GM12878 (cell line): ENCODE data around the gene NECTIN1. TPM values are rescaled to one million over a fixed set of nuclear protein-coding genes. Genes with fewer than 3 reads are reported as not detected.

Experiments used
- ATAC-seq: fragments of 200-7000 bp; cut with Tn5 transposase; 3 replicates; pipeline ENCODE4 v1.9.1; 2020; ENCODE audit warnings: mild to moderate bottlenecking, moderate library complexity
- BruUV-seq: library from RNA; stranded (reverse); fragments of 400-500 nt; replicated peaks from 2 replicates; lab custom pipeline; 2021; lab: Mats Ljungman, UMichigan
- CTCF ChIA-PET: fragments of 300-600 bp; sonication (Branson Sonifier 250); formaldehyde crosslinking; extraction: SDS; loops from one replicate; lab custom pipeline; 2021; ENCODE audit warnings: inconsistent platforms; lab: Yijun Ruan, JAX
- POLR2A ChIA-PET: fragments of 350-600 bp; formaldehyde crosslinking; extraction: SDS; loops from one replicate; lab custom pipeline; 2021; ENCODE audit warnings: inconsistent platforms; lab: Charles Lee
- RAD21 ChIA-PET: fragments of 300-600 bp; sonication (Branson Sonifier 250); formaldehyde crosslinking; loops from one replicate; lab custom pipeline; 2023; ENCODE audit warnings: antibody characterized with exemption; ENCODE audit not compliant: unreplicated experiment; lab: Charles Lee
- SMC1A ChIA-PET: fragments of 300-600 bp; sonication (Branson Sonifier 250); formaldehyde crosslinking; loops from one replicate; lab custom pipeline; 2023; ENCODE audit not compliant: unreplicated experiment, uncharacterized antibody; lab: Charles Lee
- DNase-seq: peaks from one replicate; pipeline ENCODE4 v3.0.0-alpha.2; 2011; ENCODE audit warnings: low read depth, low spot score
- FAIRE-seq: peaks from 3 replicates; lab custom pipeline; 2011; peaks lifted over from hg19 to GRCh38; lab: Jason Lieb, UNC
- H2AFZ ChIP-seq: 2 replicates; pipeline ENCODE4 v1.6.0; 2011; ENCODE audit warnings: low read depth, low read length, control low read depth; ENCODE audit not compliant: control insufficient read depth
- H3K27ac ChIP-seq: 2 replicates; pipeline ENCODE4 v1.5.1; 2011; ENCODE audit warnings: control low read depth; ENCODE audit not compliant: control insufficient read depth, insufficient read depth
- H3K27me3 ChIP-seq, 2 experiments: replicated peaks in 1 of 2; 2 replicates each; pipeline versions ENCODE4 v1.6.0 to v1.6.1; 2011; ENCODE audit warnings: low read length in 1 of 2; ENCODE audit not compliant: control insufficient read depth in 2 of 2, insufficient read depth in 2 of 2
- H3K36me3 ChIP-seq, 2 experiments: 2 replicates each; pipeline ENCODE4 v1.5.1; 2011; ENCODE audit warnings: low read length in 1 of 2; ENCODE audit not compliant: control insufficient read depth in 2 of 2, insufficient read depth in 2 of 2
- H3K4me1 ChIP-seq: 2 replicates; pipeline ENCODE4 v1.6.1; 2011; ENCODE audit warnings: mild to moderate bottlenecking, low read length, moderate library complexity, mixed read lengths; ENCODE audit not compliant: control insufficient read depth, insufficient read depth
- H3K4me2 ChIP-seq: 2 replicates; pipeline ENCODE4 v1.6.0; 2011; ENCODE audit warnings: control low read depth; ENCODE audit not compliant: control insufficient read depth, insufficient read depth
- H3K4me3 ChIP-seq: fragments of 200-600 bp; sonication (generic); 2 replicates; pipeline ENCODE4 v1.5.1; 2016
- H3K79me2 ChIP-seq: 2 replicates; pipeline ENCODE4 v1.6.0; 2011; ENCODE audit warnings: low read length; ENCODE audit not compliant: control insufficient read depth, insufficient read depth
- H3K9ac ChIP-seq: 2 replicates; pipeline ENCODE4 v1.8.0; 2011; ENCODE audit warnings: low read length, control low read depth, mixed read lengths; ENCODE audit not compliant: control insufficient read depth, insufficient read depth
- H3K9me3 ChIP-seq: replicated peaks from 3 replicates; pipeline ENCODE4 v1.5.1; 2011; ENCODE audit warnings: mild to moderate bottlenecking, low read length; ENCODE audit not compliant: control insufficient read depth, insufficient read depth
- H4K20me1 ChIP-seq: 2 replicates; pipeline ENCODE4 v1.6.0; 2011; ENCODE audit not compliant: control insufficient read depth, insufficient read depth
- GABPA ChIP-seq: IDR thresholded peaks from 2 replicates; pipeline ENCODE4 v1.6.1; 2014; ENCODE audit warnings: antibody characterized with exemption, low read depth, mild to moderate bottlenecking, inconsistent platforms
- SIN3A ChIP-seq: IDR thresholded peaks from 2 replicates; pipeline ENCODE4 v1.6.1; 2012; ENCODE audit warnings: low read depth, low read length, improper control_type of control experiment
- SMARCA5 ChIP-seq: fragments of 450-650 bp; IDR thresholded peaks from 2 replicates; pipeline ENCODE4 v1.6.1; 2017; ENCODE audit warnings: mild to moderate bottlenecking
- YBX1 ChIP-seq: fragments of 450-650 bp; IDR thresholded peaks from 2 replicates; pipeline ENCODE4 v1.6.1; 2016; ENCODE audit warnings: antibody characterized with exemption
- WGBS: methylation state at CpG from one replicate; pipeline ENCODE4 v1.1.6; 2016; ENCODE audit warnings: low lambda C conversion rate; ENCODE audit not compliant: insufficient replicate concordance, insufficient coverage; ENCODE audit errors: missing lambda C conversion rate; 5-methylcytosine and 5-hydroxymethylcytosine counted together
- in situ Hi-C: fragments of 300-500 bp; cut with MboI; formaldehyde crosslinking; loops from 9 replicates; pipeline ENCODE4 v1.14.3; 2018; ENCODE audit warnings: mixed read lengths
- intact Hi-C: fragments of 100-400 bp; cut with micrococcal nuclease; formaldehyde crosslinking; loops from one replicate; pipeline ENCODE4 v1.14.2; 2022; ENCODE audit not compliant: unreplicated experiment
- polyA plus RNA-seq, 11 experiments: library from polyadenylated mRNA; depleted of rRNA in 4 of 11; unstranded in 6 of 11; stranded (reverse) in 5 of 11; fragments of >200 nt; fragmentation: Nextera tagmentation in 4 of 11; fragmentation: Illumina TruSeq in 1 of 11; extraction: Ambion mirVana in 4 of 11; extraction: Trizol in 1 of 11; gene quantifications; 1 replicate in 1 of 11; 2 replicates in 10 of 11; pipeline versions ENCODE4 v1.2.1 to v1.2.3, GENCODE V29; 2011 to 2016; ENCODE audit warnings: inconsistent platforms in 2 of 11, missing spikeins in 2 of 11, low read depth in 1 of 11
- total RNA-seq, 4 experiments: library from RNA; depleted of rRNA in 3 of 4; stranded (reverse); fragments of >200 nt in 3 of 4; fragmentation: Illumina TruSeq in 1 of 4; extraction: Trizol in 1 of 4; gene quantifications; 2 replicates each; pipeline versions ENCODE4 v1.2.1 to v1.2.3, GENCODE V29; 2013 to 2021
- TF ChIP-seq, protein P1 (sequence below): IDR thresholded peaks from 2 replicates; pipeline ENCODE4 v1.6.1; 2012; ENCODE audit warnings: improper control_type of control experiment, low read depth, low read length; ENCODE audit not compliant: insufficient replicate concordance
- TF ChIP-seq, protein P2 (sequence below): fragments of 450-650 bp; formaldehyde crosslinking; IDR thresholded peaks from 2 replicates; pipeline ENCODE4 v1.4.0; 2020; ENCODE audit warnings: mild to moderate bottlenecking, moderate library complexity

Gene NECTIN1
- total and polyA plus RNA-seq, 10 of the 15 experiments (the other 5 are each of a cell fraction or from before 2014, with no cell fraction given): 0.97 to 9.2 (median 2.3) TPM

DNA sequence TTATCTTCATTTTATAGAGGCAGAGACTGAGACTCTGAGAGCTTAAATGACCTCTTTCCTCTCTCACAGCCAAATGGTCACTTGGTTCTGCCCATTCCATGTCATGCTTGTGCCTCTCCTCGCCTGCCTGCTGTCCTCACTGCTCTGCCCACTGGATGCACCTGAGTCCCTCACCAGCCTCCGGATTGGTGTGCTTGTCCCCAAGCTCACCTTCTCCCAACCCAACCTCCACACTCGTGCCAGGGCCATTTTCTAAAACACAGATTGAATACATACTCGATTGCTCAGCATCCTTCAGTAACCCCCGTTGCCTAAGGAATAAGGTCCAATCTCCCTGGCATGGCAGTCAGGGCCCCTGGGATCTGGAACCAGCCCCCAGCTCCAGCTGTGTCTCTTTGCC is 28.4 kb upstream of the NECTIN1 start (continued):
- TF ChIP-seq, protein P1, sequence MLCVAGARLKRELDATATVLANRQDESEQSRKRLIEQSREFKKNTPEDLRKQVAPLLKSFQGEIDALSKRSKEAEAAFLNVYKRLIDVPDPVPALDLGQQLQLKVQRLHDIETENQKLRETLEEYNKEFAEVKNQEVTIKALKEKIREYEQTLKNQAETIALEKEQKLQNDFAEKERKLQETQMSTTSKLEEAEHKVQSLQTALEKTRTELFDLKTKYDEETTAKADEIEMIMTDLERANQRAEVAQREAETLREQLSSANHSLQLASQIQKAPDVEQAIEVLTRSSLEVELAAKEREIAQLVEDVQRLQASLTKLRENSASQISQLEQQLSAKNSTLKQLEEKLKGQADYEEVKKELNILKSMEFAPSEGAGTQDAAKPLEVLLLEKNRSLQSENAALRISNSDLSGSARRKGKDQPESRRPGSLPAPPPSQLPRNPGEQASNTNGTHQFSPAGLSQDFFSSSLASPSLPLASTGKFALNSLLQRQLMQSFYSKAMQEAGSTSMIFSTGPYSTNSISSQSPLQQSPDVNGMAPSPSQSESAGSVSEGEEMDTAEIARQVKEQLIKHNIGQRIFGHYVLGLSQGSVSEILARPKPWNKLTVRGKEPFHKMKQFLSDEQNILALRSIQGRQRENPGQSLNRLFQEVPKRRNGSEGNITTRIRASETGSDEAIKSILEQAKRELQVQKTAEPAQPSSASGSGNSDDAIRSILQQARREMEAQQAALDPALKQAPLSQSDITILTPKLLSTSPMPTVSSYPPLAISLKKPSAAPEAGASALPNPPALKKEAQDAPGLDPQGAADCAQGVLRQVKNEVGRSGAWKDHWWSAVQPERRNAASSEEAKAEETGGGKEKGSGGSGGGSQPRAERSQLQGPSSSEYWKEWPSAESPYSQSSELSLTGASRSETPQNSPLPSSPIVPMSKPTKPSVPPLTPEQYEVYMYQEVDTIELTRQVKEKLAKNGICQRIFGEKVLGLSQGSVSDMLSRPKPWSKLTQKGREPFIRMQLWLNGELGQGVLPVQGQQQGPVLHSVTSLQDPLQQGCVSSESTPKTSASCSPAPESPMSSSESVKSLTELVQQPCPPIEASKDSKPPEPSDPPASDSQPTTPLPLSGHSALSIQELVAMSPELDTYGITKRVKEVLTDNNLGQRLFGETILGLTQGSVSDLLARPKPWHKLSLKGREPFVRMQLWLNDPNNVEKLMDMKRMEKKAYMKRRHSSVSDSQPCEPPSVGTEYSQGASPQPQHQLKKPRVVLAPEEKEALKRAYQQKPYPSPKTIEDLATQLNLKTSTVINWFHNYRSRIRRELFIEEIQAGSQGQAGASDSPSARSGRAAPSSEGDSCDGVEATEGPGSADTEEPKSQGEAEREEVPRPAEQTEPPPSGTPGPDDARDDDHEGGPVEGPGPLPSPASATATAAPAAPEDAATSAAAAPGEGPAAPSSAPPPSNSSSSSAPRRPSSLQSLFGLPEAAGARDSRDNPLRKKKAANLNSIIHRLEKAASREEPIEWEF: no peak

DNA sequence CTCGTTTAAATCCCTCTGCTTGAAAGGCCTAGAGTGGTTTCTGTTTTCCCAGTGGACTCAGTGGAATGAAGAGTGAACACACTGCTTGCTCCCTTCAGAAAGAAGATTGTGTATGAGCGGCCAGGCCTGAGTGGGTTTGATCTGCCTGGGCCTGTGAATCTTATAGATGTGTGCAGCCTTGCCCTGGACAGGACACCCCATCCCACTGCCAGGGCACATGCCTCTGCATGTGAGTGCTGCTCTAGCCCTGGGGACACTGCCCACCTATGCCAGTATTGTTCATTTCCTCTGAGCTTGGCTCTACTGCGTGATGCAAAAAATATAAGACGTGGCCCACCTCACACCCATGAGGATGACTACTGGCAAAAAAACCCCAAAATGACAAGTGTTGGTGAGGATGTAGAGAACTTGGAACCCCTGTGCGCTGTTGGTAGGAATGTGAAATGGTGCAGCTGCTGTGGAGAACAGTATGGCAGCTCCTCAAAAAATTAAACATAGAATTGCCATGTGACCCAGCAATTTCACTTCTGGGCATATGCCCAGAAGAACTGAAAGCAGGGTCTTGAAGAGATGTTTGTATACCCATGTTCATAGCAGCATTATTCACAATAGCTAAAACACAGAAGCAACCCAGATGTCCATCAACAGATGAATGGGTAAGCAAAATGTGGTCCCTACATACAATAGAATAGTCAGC is 27.3 kb upstream of the NECTIN1 start:
- H3K9ac ChIP-seq: no peak overlapping the region
- no peaks in the 10 kb centered on the region for H4K20me1 ChIP-seq
- POLR2A ChIA-PET: no interaction called here
- intact Hi-C loops (no loop called here), in situ Hi-C loops (no loop called here)
- no peak overlapping the region for H3K27ac ChIP-seq
- no peak for TF ChIP-seq SMARCA5
- no peak for TF ChIP-seq GABPA
- TF ChIP-seq, protein P2, sequence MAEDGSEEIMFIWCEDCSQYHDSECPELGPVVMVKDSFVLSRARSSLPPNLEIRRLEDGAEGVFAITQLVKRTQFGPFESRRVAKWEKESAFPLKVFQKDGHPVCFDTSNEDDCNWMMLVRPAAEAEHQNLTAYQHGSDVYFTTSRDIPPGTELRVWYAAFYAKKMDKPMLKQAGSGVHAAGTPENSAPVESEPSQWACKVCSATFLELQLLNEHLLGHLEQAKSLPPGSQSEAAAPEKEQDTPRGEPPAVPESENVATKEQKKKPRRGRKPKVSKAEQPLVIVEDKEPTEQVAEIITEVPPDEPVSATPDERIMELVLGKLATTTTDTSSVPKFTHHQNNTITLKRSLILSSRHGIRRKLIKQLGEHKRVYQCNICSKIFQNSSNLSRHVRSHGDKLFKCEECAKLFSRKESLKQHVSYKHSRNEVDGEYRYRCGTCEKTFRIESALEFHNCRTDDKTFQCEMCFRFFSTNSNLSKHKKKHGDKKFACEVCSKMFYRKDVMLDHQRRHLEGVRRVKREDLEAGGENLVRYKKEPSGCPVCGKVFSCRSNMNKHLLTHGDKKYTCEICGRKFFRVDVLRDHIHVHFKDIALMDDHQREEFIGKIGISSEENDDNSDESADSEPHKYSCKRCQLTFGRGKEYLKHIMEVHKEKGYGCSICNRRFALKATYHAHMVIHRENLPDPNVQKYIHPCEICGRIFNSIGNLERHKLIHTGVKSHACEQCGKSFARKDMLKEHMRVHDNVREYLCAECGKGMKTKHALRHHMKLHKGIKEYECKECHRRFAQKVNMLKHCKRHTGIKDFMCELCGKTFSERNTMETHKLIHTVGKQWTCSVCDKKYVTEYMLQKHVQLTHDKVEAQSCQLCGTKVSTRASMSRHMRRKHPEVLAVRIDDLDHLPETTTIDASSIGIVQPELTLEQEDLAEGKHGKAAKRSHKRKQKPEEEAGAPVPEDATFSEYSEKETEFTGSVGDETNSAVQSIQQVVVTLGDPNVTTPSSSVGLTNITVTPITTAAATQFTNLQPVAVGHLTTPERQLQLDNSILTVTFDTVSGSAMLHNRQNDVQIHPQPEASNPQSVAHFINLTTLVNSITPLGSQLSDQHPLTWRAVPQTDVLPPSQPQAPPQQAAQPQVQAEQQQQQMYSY (CRISPR knock-in tag): no peak
- no peak for TF ChIP-seq YBX1
- TF ChIP-seq SIN3A: 0 out of 2 replicates have a peak, but pooled peaks have one; percentile 30
- no TSS peak for BruUV-seq
- RAD21 ChIA-PET: interaction anchor here (1.3 to 1.9 kb wide), 2 partner anchors 27 to 83 kb away, joined by 3 to 8 read pairs; partner anchors contain the start of gene NECTIN1
- no peak for ATAC-seq
- H3K36me3 ChIP-seq: no peaks in the 10 kb centered on the region
- no peak for DNase-seq
- H3K79me2 ChIP-seq: peaks cover 31% of the 10 kb centered on the region
- no peaks in the 10 kb centered on the region for H3K27me3 ChIP-seq
- H3K9me3 ChIP-seq: no peaks in the 10 kb centered on the region
- H3K4me3 ChIP-seq: no peak overlapping the region
- peak overlapping the region; percentile 17; the same call in 1 of the 2 replicates for H3K4me2 ChIP-seq
- FAIRE-seq: no peak
- H2AFZ ChIP-seq: no peak overlapping the region
- SMC1A ChIA-PET: interaction anchor here (1.2 to 2.4 kb wide), 3 partner anchors 10 to 570 kb away, joined by 3 to 5 read pairs (median 4); partner anchors contain the start of gene NECTIN1
- 63% methylated on average over 5 of the region's 5 CpGs for WGBS
- peaks cover 24% of the 10 kb centered on the region for H3K4me1 ChIP-seq
- CTCF ChIA-PET: interaction anchor here (0.5 to 2.0 kb wide), 5 partner anchors 13 to 82 kb away, joined by 3 to 8 read pairs (median 4); partner anchors contain the start of gene NECTIN1
